DOHH2 (cell line): Measurements from ENCODE around the gene GABPA.

Experiments used
- EZH2phosphoT487 ChIP-seq: fragments of 200-600 bp; sonication (generic); IDR thresholded peaks from 2 replicates; pipeline ENCODE4 v1.6.1; 2017; ENCODE audit warnings: borderline replicate concordance, mild to moderate bottlenecking, antibody characterized with exemption, low read length, moderate library complexity, mixed read lengths
- TF ChIP-seq, protein P1 (sequence below): fragments of 200-600 bp; sonication (generic); IDR thresholded peaks from one replicate; pipeline ENCODE4 v1.5.1; 2014; ENCODE audit warnings: antibody characterized with exemption, mild to moderate bottlenecking, low read depth, low read length; ENCODE audit not compliant: poor library complexity, severe bottlenecking

GRCh38 chr21:25737421-25737820, 2.6 kb downstream of the GABPA start:
- TF ChIP-seq, protein P1, sequence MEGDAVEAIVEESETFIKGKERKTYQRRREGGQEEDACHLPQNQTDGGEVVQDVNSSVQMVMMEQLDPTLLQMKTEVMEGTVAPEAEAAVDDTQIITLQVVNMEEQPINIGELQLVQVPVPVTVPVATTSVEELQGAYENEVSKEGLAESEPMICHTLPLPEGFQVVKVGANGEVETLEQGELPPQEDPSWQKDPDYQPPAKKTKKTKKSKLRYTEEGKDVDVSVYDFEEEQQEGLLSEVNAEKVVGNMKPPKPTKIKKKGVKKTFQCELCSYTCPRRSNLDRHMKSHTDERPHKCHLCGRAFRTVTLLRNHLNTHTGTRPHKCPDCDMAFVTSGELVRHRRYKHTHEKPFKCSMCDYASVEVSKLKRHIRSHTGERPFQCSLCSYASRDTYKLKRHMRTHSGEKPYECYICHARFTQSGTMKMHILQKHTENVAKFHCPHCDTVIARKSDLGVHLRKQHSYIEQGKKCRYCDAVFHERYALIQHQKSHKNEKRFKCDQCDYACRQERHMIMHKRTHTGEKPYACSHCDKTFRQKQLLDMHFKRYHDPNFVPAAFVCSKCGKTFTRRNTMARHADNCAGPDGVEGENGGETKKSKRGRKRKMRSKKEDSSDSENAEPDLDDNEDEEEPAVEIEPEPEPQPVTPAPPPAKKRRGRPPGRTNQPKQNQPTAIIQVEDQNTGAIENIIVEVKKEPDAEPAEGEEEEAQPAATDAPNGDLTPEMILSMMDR, result no peak
- no peak for TF ChIP-seq EZH2phosphoT487
